ENCODE measurements around the gene PID1. TPM values are rescaled to one million over a fixed set of nuclear protein-coding genes. Genes with fewer than 3 reads are reported as not detected.

PID1 gene
- total and polyA plus RNA-seq, 2 donors = 1.0 to 5.2 TPM

GRCh38 chr2:229057976-229058553, 213.0 kb downstream of the PID1 start:
- no peaks in the 10 kb centered on the region for H3K4me1 ChIP-seq (ENCODE audit: control insufficient read depth in 2 of 2, insufficient read depth in 2 of 2, low read length in 2 of 2)
- H3K27ac ChIP-seq (ENCODE audit: low read depth in 1 of 2, low read length in 1 of 2) = no peak overlapping the region
- 92% methylated on average over 4 of the region's 4 CpGs for WGBS
- DNase-seq (ENCODE audit: low read depth in 6 of 9, low spot score in 9 of 9) = no peak
- no peaks in the 10 kb centered on the region for H3K27me3 ChIP-seq (ENCODE audit: control insufficient read depth in 2 of 2, insufficient read depth in 1 of 2, low read length in 1 of 2)
- H3K36me3 ChIP-seq (ENCODE audit: control insufficient read depth in 2 of 2, insufficient read depth in 2 of 2, low read length in 1 of 2) = no peaks in the 10 kb centered on the region
- no peaks in the 10 kb centered on the region for H3K9me3 ChIP-seq (ENCODE audit: control insufficient read depth in 2 of 2, insufficient read depth in 1 of 2, low read length in 1 of 2)
- no peak overlapping the region for H3K4me3 ChIP-seq (ENCODE audit: low read length in 2 of 2)

GRCh38 chr2:229054311-229054710, 216.8 kb downstream of the PID1 start:
- 69% methylated on average over 5 of the region's 5 CpGs for WGBS
- Histone ChIP-seq H3K4me1 (ENCODE audit: control insufficient read depth in 2 of 2, insufficient read depth in 2 of 2, low read length in 2 of 2) (no peaks in the 10 kb centered on the region), H3K36me3 (ENCODE audit: control insufficient read depth in 2 of 2, insufficient read depth in 2 of 2, low read length in 1 of 2) (no peaks in the 10 kb centered on the region), H3K27ac (ENCODE audit: low read depth in 1 of 2, low read length in 1 of 2) (no peak overlapping the region), H3K4me3 (ENCODE audit: low read length in 2 of 2) (no peak overlapping the region), H3K27me3 (ENCODE audit: control insufficient read depth in 2 of 2, insufficient read depth in 1 of 2, low read length in 1 of 2) (no peaks in the 10 kb centered on the region), H3K9me3 (ENCODE audit: control insufficient read depth in 2 of 2, insufficient read depth in 1 of 2, low read length in 1 of 2) (no peaks in the 10 kb centered on the region)
- DNase-seq (ENCODE audit: low read depth in 6 of 9, low spot score in 9 of 9) = no peak

DNA sequence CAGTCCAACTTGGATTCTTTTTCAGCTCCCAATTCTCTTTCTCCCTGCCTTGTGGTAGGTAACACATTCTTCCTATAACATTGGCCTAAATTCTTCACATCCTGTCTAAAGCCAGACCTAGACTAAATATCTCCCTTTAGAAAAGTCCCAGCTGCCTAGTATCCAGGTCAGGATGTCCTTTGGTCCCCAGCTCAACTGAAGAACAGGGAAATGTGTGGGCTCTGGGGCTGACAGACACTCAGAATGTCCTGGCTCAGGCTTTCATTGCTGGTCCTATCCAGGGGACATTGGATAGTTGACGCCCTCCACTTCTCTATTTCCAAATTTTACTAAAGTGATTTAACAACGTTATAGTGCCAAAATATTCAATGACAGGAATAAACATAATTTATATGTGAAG, 219.3 kb downstream of the PID1 start:
- no peak overlapping the region for H3K27ac ChIP-seq (ENCODE audit: low read depth in 1 of 2, low read length in 1 of 2)
- H3K27me3 ChIP-seq (ENCODE audit: control insufficient read depth in 2 of 2, insufficient read depth in 1 of 2, low read length in 1 of 2) = no peaks in the 10 kb centered on the region
- H3K4me1 ChIP-seq (ENCODE audit: control insufficient read depth in 2 of 2, insufficient read depth in 2 of 2, low read length in 2 of 2) = no peaks in the 10 kb centered on the region
- no peak overlapping the region for H3K4me3 ChIP-seq (ENCODE audit: low read length in 2 of 2)
- 91% methylated on average over 2 of the region's 2 CpGs for WGBS
- no peak for DNase-seq (ENCODE audit: low read depth in 6 of 9, low spot score in 9 of 9)
- H3K36me3 ChIP-seq (ENCODE audit: control insufficient read depth in 2 of 2, insufficient read depth in 2 of 2, low read length in 1 of 2) = no peaks in the 10 kb centered on the region
- H3K9me3 ChIP-seq (ENCODE audit: control insufficient read depth in 2 of 2, insufficient read depth in 1 of 2, low read length in 1 of 2) = peaks cover 0 to 4% of the 10 kb centered on the region in 2 donors

DNA sequence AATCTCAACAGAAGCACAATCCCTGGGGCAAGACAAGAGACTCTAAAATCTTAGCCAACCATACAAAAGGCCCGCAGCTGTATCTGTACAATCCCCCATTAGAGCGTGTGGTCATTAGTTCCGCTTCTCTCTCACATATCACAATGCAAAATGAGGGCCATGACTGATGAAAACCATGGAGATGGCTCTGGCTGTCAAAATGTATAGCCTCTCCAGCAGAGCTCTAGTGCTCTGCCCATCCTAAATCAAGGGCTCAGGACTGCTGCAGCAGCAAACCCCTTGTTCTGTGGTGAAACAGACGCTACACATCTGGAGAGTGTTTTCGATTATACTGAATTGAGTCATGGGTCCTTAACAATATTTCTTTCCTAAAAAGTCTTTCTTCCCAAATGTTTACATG, 221.0 kb downstream of the PID1 start:
- no peaks in the 10 kb centered on the region for H3K36me3 ChIP-seq (ENCODE audit: control insufficient read depth in 2 of 2, insufficient read depth in 2 of 2, low read length in 1 of 2)
- peaks cover 0 to 4% of the 10 kb centered on the region in 2 donors for H3K9me3 ChIP-seq (ENCODE audit: control insufficient read depth in 2 of 2, insufficient read depth in 1 of 2, low read length in 1 of 2)
- no peaks in the 10 kb centered on the region for H3K27me3 ChIP-seq (ENCODE audit: control insufficient read depth in 2 of 2, insufficient read depth in 1 of 2, low read length in 1 of 2)
- no peak for DNase-seq (ENCODE audit: low read depth in 6 of 9, low spot score in 9 of 9)
- no peak overlapping the region for H3K27ac ChIP-seq (ENCODE audit: low read depth in 1 of 2, low read length in 1 of 2)
- H3K4me3 ChIP-seq (ENCODE audit: low read length in 2 of 2) = no peak overlapping the region
- WGBS = 95% methylated on average over 5 of the region's 5 CpGs
- H3K4me1 ChIP-seq (ENCODE audit: control insufficient read depth in 2 of 2, insufficient read depth in 2 of 2, low read length in 2 of 2) = no peaks in the 10 kb centered on the region

- Histone ChIP-seq H3K27me3 (ENCODE audit: control insufficient read depth in 2 of 2, insufficient read depth in 1 of 2, low read length in 1 of 2) (no peaks in the 10 kb centered on the region), H3K4me3 (ENCODE audit: low read length in 2 of 2) (no peak overlapping the region), H3K36me3 (ENCODE audit: control insufficient read depth in 2 of 2, insufficient read depth in 2 of 2, low read length in 1 of 2) (no peaks in the 10 kb centered on the region), H3K27ac (ENCODE audit: low read depth in 1 of 2, low read length in 1 of 2) (no peak overlapping the region), H3K9me3 (ENCODE audit: control insufficient read depth in 2 of 2, insufficient read depth in 1 of 2, low read length in 1 of 2) (peaks cover 0 to 7% of the 10 kb centered on the region in 2 donors), H3K4me1 (ENCODE audit: control insufficient read depth in 2 of 2, insufficient read depth in 2 of 2, low read length in 2 of 2) (no peaks in the 10 kb centered on the region)
- DNase-seq (ENCODE audit: low read depth in 6 of 9, low spot score in 9 of 9) = no peak
- WGBS = 74% methylated on average over 2 of the region's 2 CpGs
Observed at GRCh38 chr2:229048134-229048533, 223.0 kb downstream of the PID1 start.

DNA sequence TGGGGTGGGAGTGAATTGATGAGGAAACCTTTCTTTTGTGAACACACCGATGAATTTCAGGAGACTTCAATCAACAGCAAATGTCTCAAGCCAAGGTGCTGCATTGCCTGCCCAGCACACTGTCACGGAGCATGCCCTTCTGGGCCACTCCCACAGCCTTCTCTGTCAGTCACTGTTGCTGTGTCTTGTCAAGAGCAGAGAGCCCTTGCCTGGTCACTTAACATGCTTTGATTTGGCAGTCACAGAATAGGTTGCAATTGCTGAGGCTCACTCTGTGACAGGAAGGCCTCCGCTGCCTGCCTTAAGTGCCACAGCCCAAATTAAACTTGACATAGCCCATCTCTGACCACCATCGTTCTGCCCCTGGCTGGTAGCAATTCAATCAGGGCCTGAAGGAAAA, 225.4 kb downstream of the PID1 start:
- H3K27ac ChIP-seq (ENCODE audit: low read depth in 1 of 2, low read length in 1 of 2) = no peak overlapping the region
- 90% methylated on average over 4 of the region's 4 CpGs for WGBS
- DNase-seq (ENCODE audit: low read depth in 6 of 9, low spot score in 9 of 9) = no peak

GRCh38 chr2:229044581-229044980, 226.5 kb downstream of the PID1 start:
- 66% methylated on average over 4 of the region's 4 CpGs for WGBS
- peaks cover 0 to 7% of the 10 kb centered on the region in 2 donors for H3K9me3 ChIP-seq (ENCODE audit: control insufficient read depth in 2 of 2, insufficient read depth in 1 of 2, low read length in 1 of 2)
- H3K4me1 ChIP-seq (ENCODE audit: control insufficient read depth in 2 of 2, insufficient read depth in 2 of 2, low read length in 2 of 2) = no peaks in the 10 kb centered on the region
- H3K4me3 ChIP-seq (ENCODE audit: low read length in 2 of 2) = no peak overlapping the region
- H3K36me3 ChIP-seq (ENCODE audit: control insufficient read depth in 2 of 2, insufficient read depth in 2 of 2, low read length in 1 of 2) = no peaks in the 10 kb centered on the region
- H3K27me3 ChIP-seq (ENCODE audit: control insufficient read depth in 2 of 2, insufficient read depth in 1 of 2, low read length in 1 of 2) = no peaks in the 10 kb centered on the region
- no peak for DNase-seq (ENCODE audit: low read depth in 6 of 9, low spot score in 9 of 9)
- H3K27ac ChIP-seq (ENCODE audit: low read depth in 1 of 2, low read length in 1 of 2) = no peak overlapping the region

More for the DNA sequence above, 225.4 kb downstream of the PID1 start:
- no peaks in the 10 kb centered on the region for H3K27me3 ChIP-seq (ENCODE audit: control insufficient read depth in 2 of 2, insufficient read depth in 1 of 2, low read length in 1 of 2)
- H3K4me3 ChIP-seq (ENCODE audit: low read length in 2 of 2) = no peak overlapping the region
- peaks cover 0 to 7% of the 10 kb centered on the region in 2 donors for H3K9me3 ChIP-seq (ENCODE audit: control insufficient read depth in 2 of 2, insufficient read depth in 1 of 2, low read length in 1 of 2)
- H3K4me1 ChIP-seq (ENCODE audit: control insufficient read depth in 2 of 2, insufficient read depth in 2 of 2, low read length in 2 of 2) = no peaks in the 10 kb centered on the region
- no peaks in the 10 kb centered on the region for H3K36me3 ChIP-seq (ENCODE audit: control insufficient read depth in 2 of 2, insufficient read depth in 2 of 2, low read length in 1 of 2)

GRCh38 chr2:229043681-229044080, 227.4 kb downstream of the PID1 start:
- H3K9me3 ChIP-seq (ENCODE audit: control insufficient read depth in 2 of 2, insufficient read depth in 1 of 2, low read length in 1 of 2) = peaks cover 0 to 7% of the 10 kb centered on the region in 2 donors
- 86% methylated on average over 3 of the region's 3 CpGs for WGBS
- H3K36me3 ChIP-seq (ENCODE audit: control insufficient read depth in 2 of 2, insufficient read depth in 2 of 2, low read length in 1 of 2) = no peaks in the 10 kb centered on the region
- H3K27ac ChIP-seq (ENCODE audit: low read depth in 1 of 2, low read length in 1 of 2) = no peak overlapping the region
- no peak for DNase-seq (ENCODE audit: low read depth in 6 of 9, low spot score in 9 of 9)
- no peak overlapping the region for H3K4me3 ChIP-seq (ENCODE audit: low read length in 2 of 2)
- no peaks in the 10 kb centered on the region for H3K4me1 ChIP-seq (ENCODE audit: control insufficient read depth in 2 of 2, insufficient read depth in 2 of 2, low read length in 2 of 2)
- H3K27me3 ChIP-seq (ENCODE audit: control insufficient read depth in 2 of 2, insufficient read depth in 1 of 2, low read length in 1 of 2) = no peaks in the 10 kb centered on the region

DNA sequence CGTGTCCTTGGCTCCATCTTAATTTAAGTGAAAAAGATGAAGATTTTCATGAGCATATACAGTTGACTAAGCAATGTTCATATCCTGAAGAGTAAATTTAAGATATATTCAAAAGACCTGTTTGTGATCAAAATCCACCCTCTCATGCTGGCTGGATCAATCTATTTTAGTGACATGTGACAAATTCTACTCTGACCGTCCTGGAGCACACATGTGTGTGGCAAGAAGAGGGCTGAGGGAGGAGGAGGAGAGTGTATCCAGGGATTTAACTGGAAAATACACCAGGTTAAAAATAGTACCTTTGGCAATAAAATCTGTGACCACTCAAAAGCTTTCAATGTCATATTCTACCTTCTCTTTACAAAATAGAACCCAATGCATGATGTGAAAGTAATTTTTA, 228.7 kb downstream of the PID1 start:
- H3K9me3 ChIP-seq (ENCODE audit: control insufficient read depth in 2 of 2, insufficient read depth in 1 of 2, low read length in 1 of 2) = peaks cover 0 to 7% of the 10 kb centered on the region in 2 donors
- no peaks in the 10 kb centered on the region for H3K36me3 ChIP-seq (ENCODE audit: control insufficient read depth in 2 of 2, insufficient read depth in 2 of 2, low read length in 1 of 2)
- DNase-seq (ENCODE audit: low read depth in 6 of 9, low spot score in 9 of 9) = no peak
- H3K27me3 ChIP-seq (ENCODE audit: control insufficient read depth in 2 of 2, insufficient read depth in 1 of 2, low read length in 1 of 2) = no peaks in the 10 kb centered on the region
- no peaks in the 10 kb centered on the region for H3K4me1 ChIP-seq (ENCODE audit: control insufficient read depth in 2 of 2, insufficient read depth in 2 of 2, low read length in 2 of 2)
- no peak overlapping the region for H3K27ac ChIP-seq (ENCODE audit: low read depth in 1 of 2, low read length in 1 of 2)
- WGBS = 88% methylated on average over 2 of the region's 2 CpGs
- no peak overlapping the region for H3K4me3 ChIP-seq (ENCODE audit: low read length in 2 of 2)

Measured in thymus (tissue), 11 donors.